GM12878 (cell line): Measurements from ENCODE around the gene CACTIN. TPM values are rescaled to one million over a fixed set of nuclear protein-coding genes. Genes with fewer than 3 reads are reported as not detected.

Experiments used
- ATAC-seq: fragments of 200-7000 bp; cut with Tn5 transposase; 3 replicates; pipeline ENCODE4 v1.9.1; 2020; ENCODE audit warnings: mild to moderate bottlenecking, moderate library complexity
- BruUV-seq: library from RNA; stranded (reverse); fragments of 400-500 nt; replicated peaks from 2 replicates; lab custom pipeline; 2021; lab: Mats Ljungman, UMichigan
- CTCF ChIA-PET: fragments of 300-600 bp; sonication (Branson Sonifier 250); formaldehyde crosslinking; extraction: SDS; loops from one replicate; lab custom pipeline; 2021; ENCODE audit warnings: inconsistent platforms; lab: Yijun Ruan, JAX
- POLR2A ChIA-PET: fragments of 350-600 bp; formaldehyde crosslinking; extraction: SDS; loops from one replicate; lab custom pipeline; 2021; ENCODE audit warnings: inconsistent platforms; lab: Charles Lee
- RAD21 ChIA-PET: fragments of 300-600 bp; sonication (Branson Sonifier 250); formaldehyde crosslinking; loops from one replicate; lab custom pipeline; 2023; ENCODE audit warnings: antibody characterized with exemption; ENCODE audit not compliant: unreplicated experiment; lab: Charles Lee
- SMC1A ChIA-PET: fragments of 300-600 bp; sonication (Branson Sonifier 250); formaldehyde crosslinking; loops from one replicate; lab custom pipeline; 2023; ENCODE audit not compliant: unreplicated experiment, uncharacterized antibody; lab: Charles Lee
- DNase-seq: peaks from one replicate; pipeline ENCODE4 v3.0.0-alpha.2; 2011; ENCODE audit warnings: low read depth, low spot score
- FAIRE-seq: peaks from 3 replicates; lab custom pipeline; 2011; peaks lifted over from hg19 to GRCh38; lab: Jason Lieb, UNC
- H2AFZ ChIP-seq: 2 replicates; pipeline ENCODE4 v1.6.0; 2011; ENCODE audit warnings: low read depth, low read length, control low read depth; ENCODE audit not compliant: control insufficient read depth
- H3K27ac ChIP-seq: 2 replicates; pipeline ENCODE4 v1.5.1; 2011; ENCODE audit warnings: control low read depth; ENCODE audit not compliant: control insufficient read depth, insufficient read depth
- H3K27me3 ChIP-seq, 2 experiments: replicated peaks in 1 of 2; 2 replicates each; pipeline versions ENCODE4 v1.6.0 to v1.6.1; 2011; ENCODE audit warnings: low read length in 1 of 2; ENCODE audit not compliant: control insufficient read depth in 2 of 2, insufficient read depth in 2 of 2
- H3K36me3 ChIP-seq, 2 experiments: 2 replicates each; pipeline ENCODE4 v1.5.1; 2011; ENCODE audit warnings: low read length in 1 of 2; ENCODE audit not compliant: control insufficient read depth in 2 of 2, insufficient read depth in 2 of 2
- H3K4me1 ChIP-seq: 2 replicates; pipeline ENCODE4 v1.6.1; 2011; ENCODE audit warnings: mild to moderate bottlenecking, low read length, moderate library complexity, mixed read lengths; ENCODE audit not compliant: control insufficient read depth, insufficient read depth
- H3K4me2 ChIP-seq: 2 replicates; pipeline ENCODE4 v1.6.0; 2011; ENCODE audit warnings: control low read depth; ENCODE audit not compliant: control insufficient read depth, insufficient read depth
- H3K4me3 ChIP-seq: fragments of 200-600 bp; sonication (generic); 2 replicates; pipeline ENCODE4 v1.5.1; 2016
- H3K79me2 ChIP-seq: 2 replicates; pipeline ENCODE4 v1.6.0; 2011; ENCODE audit warnings: low read length; ENCODE audit not compliant: control insufficient read depth, insufficient read depth
- H3K9ac ChIP-seq: 2 replicates; pipeline ENCODE4 v1.8.0; 2011; ENCODE audit warnings: low read length, control low read depth, mixed read lengths; ENCODE audit not compliant: control insufficient read depth, insufficient read depth
- H3K9me3 ChIP-seq: replicated peaks from 3 replicates; pipeline ENCODE4 v1.5.1; 2011; ENCODE audit warnings: mild to moderate bottlenecking, low read length; ENCODE audit not compliant: control insufficient read depth, insufficient read depth
- H4K20me1 ChIP-seq: 2 replicates; pipeline ENCODE4 v1.6.0; 2011; ENCODE audit not compliant: control insufficient read depth, insufficient read depth
- BMI1 ChIP-seq: fragments of 450-650 bp; IDR thresholded peaks from 2 replicates; pipeline ENCODE4 v1.6.1; 2016; ENCODE audit warnings: mild to moderate bottlenecking, moderate library complexity, borderline replicate concordance
- LARP7 ChIP-seq: fragments of 450-650 bp; IDR thresholded peaks from 2 replicates; pipeline ENCODE4 v1.6.1; 2017; ENCODE audit warnings: mild to moderate bottlenecking
- PKNOX1 ChIP-seq: fragments of 450-650 bp; IDR thresholded peaks from 2 replicates; pipeline ENCODE4 v1.6.1; 2016; ENCODE audit warnings: mild to moderate bottlenecking
- RAD21 ChIP-seq: IDR thresholded peaks from 2 replicates; pipeline ENCODE4 v1.6.1; 2011; ENCODE audit warnings: mild to moderate bottlenecking, low read depth, low read length, moderate library complexity; ENCODE audit not compliant: insufficient read depth
- SREBF1 ChIP-seq: IDR thresholded peaks from 2 replicates; pipeline ENCODE4 v1.6.1; 2012; ENCODE audit warnings: mild to moderate bottlenecking, low read length
- ZNF274 ChIP-seq: IDR thresholded peaks from one replicate; pipeline ENCODE4 v1.8.0; 2011; ENCODE audit not compliant: insufficient read length, insufficient read depth
- WGBS: methylation state at CpG from one replicate; pipeline ENCODE4 v1.1.6; 2016; ENCODE audit warnings: low lambda C conversion rate; ENCODE audit not compliant: insufficient replicate concordance, insufficient coverage; ENCODE audit errors: missing lambda C conversion rate; 5-methylcytosine and 5-hydroxymethylcytosine counted together
- in situ Hi-C: fragments of 300-500 bp; cut with MboI; formaldehyde crosslinking; loops from 9 replicates; pipeline ENCODE4 v1.14.3; 2018; ENCODE audit warnings: mixed read lengths
- intact Hi-C: fragments of 100-400 bp; cut with micrococcal nuclease; formaldehyde crosslinking; loops from one replicate; pipeline ENCODE4 v1.14.2; 2022; ENCODE audit not compliant: unreplicated experiment
- polyA plus RNA-seq, 11 experiments: library from polyadenylated mRNA; depleted of rRNA in 4 of 11; unstranded in 6 of 11; stranded (reverse) in 5 of 11; fragments of >200 nt; fragmentation: Nextera tagmentation in 4 of 11; fragmentation: Illumina TruSeq in 1 of 11; extraction: Ambion mirVana in 4 of 11; extraction: Trizol in 1 of 11; gene quantifications; 1 replicate in 1 of 11; 2 replicates in 10 of 11; pipeline versions ENCODE4 v1.2.1 to v1.2.3, GENCODE V29; 2011 to 2016; ENCODE audit warnings: inconsistent platforms in 2 of 11, missing spikeins in 2 of 11, low read depth in 1 of 11
- total RNA-seq, 4 experiments: library from RNA; depleted of rRNA in 3 of 4; stranded (reverse); fragments of >200 nt in 3 of 4; fragmentation: Illumina TruSeq in 1 of 4; extraction: Trizol in 1 of 4; gene quantifications; 2 replicates each; pipeline versions ENCODE4 v1.2.1 to v1.2.3, GENCODE V29; 2013 to 2021
- TF ChIP-seq, protein P1 (sequence below): IDR thresholded peaks from 2 replicates; pipeline ENCODE4 v1.6.1; 2012; ENCODE audit warnings: low read depth, low read length, improper control_type of control experiment

Gene CACTIN
- total and polyA plus RNA-seq, 10 of the 15 experiments (the other 5 are each of a cell fraction or from before 2014, with no cell fraction given), result 0.40 to 31.4 (median 12.5) TPM

GRCh38 chr19:3669947-3670795, 43.6 kb upstream of the CACTIN start:
- Histone ChIP-seq H3K4me1 (peaks cover 21% of the 10 kb centered on the region), H3K4me3 (no peak overlapping the region), H4K20me1 (no peaks in the 10 kb centered on the region; the same call in 1 of the 2 replicates), H3K4me2 (no peak overlapping the region)
- in situ Hi-C loops, result loop anchor here (10.0 kb wide), 1 partner anchor 535 kb away; no protein-coding TSS in a partner anchor
- RAD21 ChIA-PET, result no interaction called here
- TF ChIP-seq, protein P1, sequence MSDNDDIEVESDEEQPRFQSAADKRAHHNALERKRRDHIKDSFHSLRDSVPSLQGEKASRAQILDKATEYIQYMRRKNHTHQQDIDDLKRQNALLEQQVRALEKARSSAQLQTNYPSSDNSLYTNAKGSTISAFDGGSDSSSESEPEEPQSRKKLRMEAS, result no peak
- no peak for TF ChIP-seq ZNF274
- no peak for TF ChIP-seq RAD21
- no peak for TF ChIP-seq PKNOX1
- no peak for TF ChIP-seq SREBF1
- no peak for TF ChIP-seq LARP7
- TF ChIP-seq BMI1, result no peak
- TF ChIP-seq, all 136 proteins: peak for 0
- ChIA-PET CTCF (interaction anchor here (0.7 to 1.5 kb wide), 2 partner anchors 14 to 18 kb away, joined by 3 to 8 read pairs; no protein-coding TSS in a partner anchor), POLR2A (interaction anchor here (0.6 kb wide), 1 partner anchor 116 kb away, joined by 4 read pairs; no protein-coding TSS in a partner anchor), SMC1A (no interaction called here)
- Histone ChIP-seq H3K9ac (no peak overlapping the region), H3K9me3 (no peaks in the 10 kb centered on the region), H3K27me3 (no peaks in the 10 kb centered on the region), H3K79me2 (no peaks in the 10 kb centered on the region), H3K36me3 (peaks cover 0 to 2% of the 10 kb centered on the region in 2 experiments; a peak in 2 of 4 replicates), H3K27ac (no peak overlapping the region; the same call in 1 of the 2 replicates), H2AFZ (no peak overlapping the region)
- no peak for ATAC-seq
- BruUV-seq, result no TSS peak
- intact Hi-C loops, result no loop called here
- FAIRE-seq, result no peak
- DNase-seq, result no peak
- WGBS, result 84% methylated on average over 28 of the region's 33 CpGs
